Activated CD4-positive, alpha-beta T cell treated with anti-CD3 and anti-CD28 coated beads for 4 hours (primary cell): ENCODE results near the gene BTBD16.

ENCODE experiments used
- DNase-seq, 2 donors: peaks; one replicate each; pipeline ENCODE4 v3.0.0-alpha.2; 2020

The BTBD16 gene

DNA sequence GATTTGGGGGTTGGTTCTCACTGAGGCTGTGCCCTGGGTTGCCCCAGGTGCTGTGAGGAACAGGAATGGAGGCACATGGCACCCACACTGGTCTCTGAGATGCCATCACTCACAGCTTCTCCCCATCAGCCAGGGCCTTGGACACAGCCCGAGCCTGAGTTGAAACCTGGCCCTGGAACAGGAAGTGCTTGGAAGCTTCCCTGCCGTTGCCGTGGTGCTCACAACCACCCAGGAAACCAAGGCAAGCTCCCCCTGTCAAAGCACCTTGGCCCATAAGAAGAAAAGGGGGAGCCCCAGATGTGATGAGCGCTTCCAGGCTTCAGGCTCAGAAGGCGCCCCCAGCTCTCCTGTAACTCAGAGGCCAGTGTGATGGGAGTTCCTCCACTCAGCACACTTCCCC lies at the start of gene BTBD16:
BTBD16 (plus strand) TSS at position 221 of the 400 bp plus-strand sequence. CDS start 3,786 bp downstream, outside the sequence.
- DNase-seq, result no peak

DNA sequence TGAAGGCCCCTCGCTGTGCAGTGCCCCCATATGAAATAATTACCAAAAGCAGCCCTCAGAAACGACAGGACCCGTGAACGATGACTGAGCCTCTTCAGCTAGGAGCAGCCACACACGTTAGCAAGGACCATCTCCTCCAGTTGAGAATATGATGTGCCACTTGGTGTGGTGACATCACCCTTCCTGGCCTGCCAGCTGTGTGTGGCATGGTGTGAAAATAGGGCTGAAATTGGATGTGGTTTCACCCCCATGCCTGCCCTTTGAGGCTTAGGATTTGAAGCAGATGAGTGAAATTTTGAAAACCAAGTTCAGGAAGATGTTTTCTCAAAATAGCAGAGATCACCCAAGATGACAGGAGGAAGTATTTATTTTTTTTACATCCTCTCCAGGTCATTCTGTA lies 49.1 kb upstream of the BTBD16 start:
- no peak for DNase-seq

DNA sequence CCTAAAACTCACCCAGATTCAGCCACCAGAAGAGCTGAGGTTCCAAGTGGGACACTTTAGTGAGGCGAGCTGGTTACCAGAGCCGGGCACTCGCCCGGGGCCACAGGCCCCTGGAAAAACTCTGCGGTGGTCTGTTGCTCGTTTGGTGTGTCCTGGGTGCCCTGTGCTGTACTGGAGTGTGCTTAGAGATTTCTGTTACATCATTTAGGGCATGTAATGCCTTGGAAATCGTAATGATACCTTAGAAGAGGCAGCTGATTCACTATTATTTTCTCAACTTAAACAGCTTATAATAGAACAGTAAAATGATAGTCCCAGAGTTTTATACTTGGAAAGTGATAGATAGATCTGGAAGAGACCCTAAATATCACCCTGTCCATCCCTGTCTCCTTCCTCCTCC lies 48.5 kb upstream of the BTBD16 start:
- DNase-seq, result no peak

DNA sequence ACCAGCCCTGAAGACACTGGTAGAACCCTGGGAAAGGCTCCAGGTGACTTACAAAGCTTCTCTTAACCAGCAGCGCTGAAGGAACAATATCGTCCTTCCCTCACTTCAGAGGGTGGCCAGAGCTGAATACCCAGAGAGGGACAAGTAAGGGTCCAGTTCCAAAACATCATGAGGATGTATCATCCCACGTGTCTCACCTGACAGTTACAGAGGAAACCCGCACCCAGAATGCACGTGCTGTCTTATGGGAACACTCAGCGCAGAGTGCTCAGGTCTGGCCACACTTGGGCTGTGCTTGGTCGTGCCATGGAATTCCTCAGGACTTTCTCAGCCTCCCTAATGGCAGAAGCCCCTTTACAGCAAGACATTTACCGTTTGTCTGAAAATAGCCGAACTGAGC lies 46.9 kb upstream of the BTBD16 start:
- DNase-seq, result no peak

DNA sequence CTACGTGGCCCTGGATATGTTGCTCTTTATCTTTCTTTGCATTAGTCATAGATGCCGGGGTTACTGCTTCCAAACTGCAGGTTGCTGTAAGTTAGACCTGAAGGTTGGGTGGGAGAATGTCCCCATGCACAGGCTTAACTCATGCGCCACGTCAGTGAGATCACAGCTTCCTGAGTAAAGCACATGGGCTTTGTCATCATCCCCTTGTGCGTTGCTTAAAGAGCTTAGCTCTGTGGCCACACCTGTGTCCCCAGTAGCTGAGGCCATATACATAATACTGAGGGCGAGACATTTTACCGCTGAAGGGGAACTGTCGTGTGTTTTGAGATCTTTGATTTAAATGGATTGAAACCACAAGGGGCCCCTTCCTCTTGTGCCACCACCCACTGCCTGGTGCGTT lies 45.8 kb upstream of the BTBD16 start:
- DNase-seq, result no peak

DNA sequence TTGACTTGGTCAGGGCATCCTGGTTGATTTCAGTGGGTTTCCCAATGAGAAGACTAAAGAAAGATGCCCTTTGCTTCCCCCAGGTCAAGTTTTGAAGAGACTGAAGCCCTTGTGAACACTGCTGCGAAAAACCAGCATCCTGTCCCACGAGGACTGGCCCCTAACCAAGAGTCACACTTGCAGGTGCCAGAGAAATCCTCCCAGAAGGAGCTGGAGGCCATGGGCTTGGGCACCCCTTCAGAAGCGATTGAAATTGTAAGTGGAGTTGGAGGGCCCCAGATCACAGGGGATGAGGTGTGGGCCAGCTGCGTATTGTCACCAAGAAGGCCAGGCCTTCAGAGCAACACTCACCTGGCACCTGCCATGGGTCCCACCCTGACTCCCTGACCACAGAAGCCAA lies 43.3 kb upstream of the BTBD16 start:
- DNase-seq, result no peak

DNA sequence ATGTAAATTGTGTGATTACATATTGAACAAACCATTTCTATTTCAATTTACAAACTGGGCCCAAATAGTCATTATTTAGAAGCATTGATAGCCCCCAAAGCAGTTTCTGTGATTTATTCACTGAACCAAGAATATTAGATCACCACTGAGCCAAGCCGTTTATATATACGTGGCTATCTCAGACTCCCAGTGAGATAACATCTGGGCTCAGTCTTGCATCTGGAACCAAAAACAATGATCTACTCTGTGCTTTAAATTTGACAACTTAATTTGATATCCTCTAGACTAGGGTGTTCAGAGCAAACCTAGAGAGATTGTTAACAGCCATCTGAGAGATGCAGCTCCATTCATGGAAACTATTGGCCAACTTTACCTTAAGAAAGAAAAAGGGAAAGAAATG lies 41.4 kb upstream of the BTBD16 start:
- DNase-seq, result no peak

DNA sequence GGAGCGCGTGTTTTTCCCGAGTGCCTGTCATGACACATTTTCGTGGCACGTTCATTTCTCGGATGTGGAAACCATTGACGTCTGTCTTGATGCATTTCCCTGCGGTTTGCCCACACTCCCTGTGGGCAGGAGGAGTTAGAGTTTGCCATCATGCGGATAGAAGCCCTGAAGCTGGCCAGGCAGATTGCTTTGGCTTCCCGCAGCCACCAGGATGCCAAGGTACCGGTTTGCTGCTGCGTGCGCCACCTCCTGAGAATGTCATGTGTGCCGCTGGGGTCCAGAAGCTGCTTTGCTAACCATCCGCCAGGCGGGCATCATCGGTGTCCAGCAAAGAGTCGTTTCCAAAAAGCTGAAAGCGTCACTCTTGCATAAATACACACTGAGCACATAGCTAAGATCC lies 40.9 kb upstream of the BTBD16 start:
- no peak for DNase-seq

DNA sequence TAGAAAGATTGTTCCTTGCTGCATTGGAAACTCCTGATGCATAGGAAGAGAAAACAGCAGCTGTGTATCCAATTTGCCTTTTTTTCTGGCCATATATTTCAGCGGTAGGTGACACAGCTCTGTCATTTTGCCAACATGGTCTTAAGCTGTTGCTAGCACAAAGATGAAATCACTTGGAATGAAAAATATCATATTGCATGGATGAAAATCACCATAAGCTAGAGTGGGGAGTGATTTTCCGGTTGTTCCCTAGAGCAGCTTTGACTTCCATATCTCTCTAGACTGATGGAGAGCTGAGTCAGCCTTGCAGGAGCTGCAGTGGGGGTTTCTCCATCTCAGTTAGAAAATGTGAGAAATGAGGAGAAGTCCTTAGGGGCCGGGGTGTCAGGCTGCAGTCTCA lies 38.3 kb upstream of the BTBD16 start:
- DNase-seq, result no peak

DNA sequence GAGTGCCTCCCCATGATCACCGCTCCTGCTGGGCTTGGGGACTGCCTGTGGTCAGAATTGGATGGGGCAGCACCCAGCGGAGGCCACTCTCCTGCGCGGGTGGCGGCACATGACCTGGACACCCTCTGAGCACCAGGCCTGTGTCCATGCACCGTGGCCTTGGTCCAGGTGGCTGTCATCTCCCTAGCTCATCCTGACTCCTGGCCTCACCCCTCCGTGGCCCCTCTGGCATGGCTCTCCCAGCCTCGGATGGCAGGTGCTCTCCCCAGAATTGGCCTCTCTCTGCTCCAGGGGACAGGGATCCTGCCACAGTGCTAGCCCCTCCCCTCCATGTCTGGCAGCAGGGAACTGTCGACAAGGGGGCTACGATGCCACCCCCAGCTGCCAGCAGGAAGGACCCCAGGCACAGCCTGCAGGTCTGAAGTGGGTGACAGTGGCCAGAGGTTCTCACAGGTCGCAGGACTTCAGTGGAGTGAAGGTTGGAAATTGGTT lies 37.2 kb upstream of the BTBD16 start:
- DNase-seq, result no peak

DNA sequence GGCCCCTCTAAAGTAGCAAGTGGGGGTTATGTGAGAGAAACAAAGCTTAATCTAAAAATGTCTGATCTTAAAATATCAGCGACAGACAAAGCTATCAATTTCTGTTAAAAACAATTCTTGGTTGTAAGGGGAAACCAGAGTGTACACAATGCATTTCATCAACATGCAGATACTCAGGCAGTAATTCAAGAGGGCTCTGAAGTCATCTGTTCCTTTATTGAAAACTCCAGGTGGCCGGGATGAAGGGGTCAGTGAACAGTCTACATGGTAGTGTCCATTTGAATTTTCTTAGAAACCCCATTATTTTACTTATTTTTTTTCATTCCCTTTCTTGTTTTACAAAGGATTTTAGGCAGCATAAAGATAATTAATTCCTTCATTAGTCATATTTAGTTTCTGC lies 36.7 kb upstream of the BTBD16 start:
- no peak for DNase-seq

DNA sequence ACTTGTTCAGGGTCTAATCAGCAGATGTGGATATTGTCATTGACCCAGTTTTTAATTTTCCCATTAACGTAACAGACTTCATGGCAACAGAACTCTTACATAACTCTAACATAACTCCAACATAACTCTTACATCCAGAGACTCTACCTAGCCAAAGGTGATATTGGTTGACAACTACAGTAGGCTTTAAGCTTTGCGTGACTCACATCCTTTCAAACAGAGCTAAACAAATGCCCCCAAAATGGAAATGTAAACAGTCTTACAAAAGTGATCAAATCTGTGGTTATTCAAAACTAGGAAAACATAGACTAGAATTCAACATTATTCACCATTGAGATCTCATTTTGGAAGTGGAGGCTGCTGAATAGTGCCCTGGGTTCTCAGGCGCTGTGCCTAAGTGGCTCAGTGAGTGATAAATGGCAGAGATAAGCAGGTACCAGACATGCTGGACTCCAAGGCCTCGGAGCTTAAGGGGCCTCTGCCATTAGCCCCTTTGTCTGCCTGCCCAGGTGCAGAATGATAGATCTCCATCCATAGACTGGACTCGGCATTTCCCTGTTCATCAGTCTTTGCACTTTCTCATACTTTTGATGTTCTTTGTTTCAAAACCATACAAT lies 34.3 kb upstream of the BTBD16 start:
- no peak for DNase-seq

DNA sequence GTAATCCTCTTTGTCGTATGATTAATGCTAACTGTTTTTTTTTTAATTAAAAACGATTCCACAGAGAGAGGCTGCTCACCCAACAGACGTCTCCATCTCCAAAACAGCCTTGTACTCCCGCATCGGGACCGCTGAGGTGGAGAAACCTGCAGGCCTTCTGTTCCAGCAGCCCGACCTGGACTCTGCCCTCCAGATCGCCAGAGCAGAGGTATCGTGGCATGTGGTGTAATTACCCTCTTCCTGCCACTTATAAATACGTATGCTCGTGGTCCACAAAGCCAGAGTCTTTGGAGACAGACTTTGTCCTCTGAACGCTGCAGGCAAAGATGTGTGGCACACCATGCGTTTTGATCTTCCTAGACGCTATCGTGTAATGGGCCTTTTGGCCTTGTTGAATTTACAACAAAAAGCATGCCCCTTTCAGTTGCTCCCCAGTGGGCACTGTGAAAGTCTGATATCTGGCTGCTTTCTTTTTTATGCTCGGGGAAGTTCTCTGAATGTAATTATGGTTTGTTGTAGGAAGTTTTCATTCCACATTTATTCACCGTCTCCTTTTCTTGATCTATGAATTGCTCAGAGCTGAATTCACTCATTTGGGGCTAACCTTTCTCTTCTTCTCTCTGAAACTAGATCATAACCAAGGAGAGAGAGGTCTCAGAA lies 33.6 kb upstream of the BTBD16 start:
- DNase-seq, result no peak

DNA sequence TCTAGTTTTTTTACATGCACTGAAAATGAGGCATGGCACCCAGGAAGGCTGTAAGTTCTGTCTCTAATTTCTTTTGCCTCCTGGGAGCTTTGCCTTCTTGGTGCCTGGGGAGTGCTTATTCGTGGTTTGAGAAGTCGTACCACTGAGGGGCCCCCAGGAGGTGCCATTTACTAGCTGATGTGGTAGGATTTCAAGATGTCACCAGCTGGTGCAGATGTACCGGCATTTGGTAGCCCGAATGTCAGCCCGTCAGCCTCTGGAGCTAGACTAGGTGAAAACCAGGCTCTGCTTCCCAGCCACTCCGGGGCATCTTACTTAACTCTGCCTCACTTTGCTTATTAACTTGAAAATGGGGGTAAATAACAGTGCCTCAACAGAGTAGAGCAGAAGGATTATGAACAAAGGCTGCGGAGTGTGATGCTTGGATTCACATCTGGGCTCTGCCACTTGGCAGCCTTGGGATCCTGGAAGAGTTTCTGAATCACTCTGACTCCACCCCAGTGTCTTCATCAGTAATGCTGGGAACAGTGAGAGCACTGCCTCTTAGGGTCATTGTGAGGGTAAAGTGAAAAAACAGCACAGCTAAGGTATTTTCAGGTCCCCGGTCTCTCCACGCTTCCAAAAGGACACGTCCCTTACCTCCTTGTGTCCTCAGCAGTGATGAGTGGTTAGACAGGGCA lies 31.4 kb upstream of the BTBD16 start:
- DNase-seq, result no peak

DNA sequence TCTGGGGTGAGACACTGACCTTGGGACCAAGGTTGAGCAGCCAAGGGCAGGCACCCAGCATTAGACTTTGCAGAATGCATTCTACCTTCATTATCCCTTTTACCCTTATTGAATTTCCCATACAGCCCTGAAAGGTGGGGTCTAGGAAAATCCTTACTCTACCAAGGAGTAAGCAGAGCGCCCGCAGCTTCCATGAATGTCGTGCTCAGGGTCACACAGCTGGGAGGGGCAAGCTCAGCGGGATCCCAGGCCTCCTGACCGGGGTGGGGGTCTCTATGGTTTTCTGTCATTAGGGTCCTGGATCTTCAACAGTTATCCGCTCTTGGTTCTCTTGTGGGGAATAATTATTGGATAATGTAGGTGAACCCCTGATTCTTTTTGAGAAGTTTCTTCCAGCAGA lies 30.7 kb upstream of the BTBD16 start:
- no peak for DNase-seq

DNA sequence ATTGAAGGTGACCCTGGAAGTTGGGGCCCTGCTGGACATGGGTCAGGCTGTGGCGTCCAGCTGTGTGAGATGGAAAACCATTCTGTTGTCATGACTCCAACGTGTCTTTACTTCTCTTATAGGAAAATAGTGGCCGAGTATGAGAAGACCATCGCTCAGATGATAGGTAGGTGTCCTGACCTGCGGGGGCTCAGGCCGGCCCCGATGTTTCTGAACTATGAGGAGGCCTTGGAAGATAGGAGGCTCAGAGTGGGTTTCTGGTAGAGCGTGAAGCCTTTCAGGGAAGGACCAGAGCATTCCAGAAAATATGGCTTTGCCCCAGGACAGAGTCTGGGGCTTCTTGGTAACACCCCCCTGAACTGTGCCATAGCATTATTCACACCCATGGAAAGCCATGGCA lies 29.3 kb upstream of the BTBD16 start:
- no peak for DNase-seq

DNA sequence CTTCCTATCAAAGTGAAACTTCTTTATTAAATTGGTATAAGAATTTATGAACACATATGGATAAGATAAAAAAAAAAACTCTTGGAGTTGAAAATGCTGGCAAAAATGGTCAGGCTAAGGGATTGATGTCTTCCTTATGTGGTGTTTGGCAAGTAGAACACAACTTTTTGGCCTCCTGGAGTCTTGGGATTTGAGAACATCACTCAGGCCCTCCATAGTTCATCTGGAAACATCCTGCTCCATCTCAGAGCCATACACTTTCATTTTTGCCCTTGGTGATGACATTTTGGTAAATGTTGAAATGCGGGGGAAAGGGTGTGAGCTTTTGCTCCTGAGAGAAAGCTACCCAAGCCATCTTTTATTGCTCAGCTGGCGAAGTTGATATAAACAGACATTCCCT lies 27.5 kb upstream of the BTBD16 start:
- no peak for DNase-seq

DNA sequence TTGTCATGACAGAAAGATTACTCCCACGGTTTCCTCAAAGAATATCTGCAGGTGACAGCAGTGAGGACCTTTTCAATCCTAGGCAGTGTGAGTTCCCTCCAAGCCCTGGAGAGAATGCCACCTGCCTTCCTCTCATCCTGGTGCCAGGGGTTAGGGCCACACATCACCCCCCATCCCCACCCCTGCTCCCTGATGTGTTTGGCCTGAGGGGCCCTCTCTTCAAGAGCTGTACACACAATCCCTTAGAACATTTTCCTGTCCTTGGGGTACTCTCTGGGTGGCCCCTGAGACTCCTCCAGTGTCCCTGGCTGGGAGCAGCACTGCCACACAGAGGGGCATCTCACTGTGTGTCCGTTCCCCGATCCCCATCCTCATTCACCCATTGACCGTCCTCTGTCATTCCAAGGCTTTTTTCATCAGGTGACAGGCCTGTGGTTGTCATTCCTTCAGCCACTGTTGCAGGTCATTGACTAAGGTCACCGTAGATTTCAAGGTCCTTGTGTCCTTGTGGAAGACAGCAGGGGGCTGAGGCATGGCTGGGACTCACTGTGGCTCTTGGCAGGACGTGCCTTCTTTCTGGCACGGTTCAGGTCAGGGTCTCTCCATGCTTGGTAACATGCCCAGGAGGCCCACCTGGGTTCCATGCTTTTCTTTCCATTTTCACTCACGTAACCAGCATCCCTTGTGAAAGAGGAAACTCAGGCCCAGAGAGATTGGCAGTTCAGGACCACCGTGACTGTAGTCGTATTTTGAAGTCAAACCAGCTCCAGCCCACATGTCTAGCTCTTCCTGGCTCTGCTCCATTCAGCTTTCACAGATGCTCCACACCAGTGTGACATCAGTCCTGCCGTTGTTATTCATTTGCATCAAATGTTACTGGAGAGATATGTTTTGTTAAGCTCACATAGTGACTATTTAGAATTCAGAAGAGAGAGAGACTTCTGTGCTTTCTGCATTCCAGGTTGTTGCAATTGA lies 26.8 kb upstream of the BTBD16 start:
- DNase-seq, result no peak

DNA sequence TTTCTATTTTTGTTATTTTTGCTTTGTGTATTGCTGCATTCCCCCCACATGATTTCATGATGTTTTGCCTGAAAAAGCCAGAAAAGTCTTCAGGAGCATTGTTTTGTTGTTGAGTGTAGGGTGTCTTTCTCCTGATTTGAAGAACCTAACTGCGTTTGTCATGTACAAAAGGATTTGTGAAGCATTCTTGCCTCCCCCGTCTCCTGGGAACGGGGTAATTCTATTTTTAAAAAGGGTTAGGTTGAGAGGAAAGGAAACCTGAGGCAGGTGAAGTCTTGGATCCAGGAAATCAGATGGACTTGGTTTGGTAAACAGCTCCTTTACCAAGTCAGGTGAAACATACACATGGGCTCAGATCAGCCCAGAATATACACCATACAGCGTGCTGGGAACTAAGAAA lies 26.0 kb upstream of the BTBD16 start:
- DNase-seq, result no peak

DNA sequence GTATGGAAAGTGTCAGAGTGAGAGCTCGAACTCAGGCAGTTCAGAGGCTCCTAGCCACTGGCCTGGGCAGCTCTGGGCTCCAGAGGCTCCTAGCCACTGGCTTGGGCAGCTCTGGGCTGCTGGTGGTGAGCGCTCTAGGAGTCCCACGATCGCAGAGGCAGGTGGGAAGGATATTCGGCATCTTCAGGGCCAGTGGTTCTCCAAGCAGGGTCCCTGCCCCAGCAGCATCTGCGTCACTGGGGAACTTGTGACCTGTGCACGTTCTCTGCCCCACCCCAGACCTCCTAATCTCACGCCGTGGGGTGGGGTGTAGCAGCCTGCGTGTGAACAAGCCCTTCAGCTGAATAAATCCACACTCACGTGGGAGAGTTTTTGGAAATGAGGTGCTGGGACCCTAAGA lies 25.2 kb upstream of the BTBD16 start:
- no peak for DNase-seq

DNA sequence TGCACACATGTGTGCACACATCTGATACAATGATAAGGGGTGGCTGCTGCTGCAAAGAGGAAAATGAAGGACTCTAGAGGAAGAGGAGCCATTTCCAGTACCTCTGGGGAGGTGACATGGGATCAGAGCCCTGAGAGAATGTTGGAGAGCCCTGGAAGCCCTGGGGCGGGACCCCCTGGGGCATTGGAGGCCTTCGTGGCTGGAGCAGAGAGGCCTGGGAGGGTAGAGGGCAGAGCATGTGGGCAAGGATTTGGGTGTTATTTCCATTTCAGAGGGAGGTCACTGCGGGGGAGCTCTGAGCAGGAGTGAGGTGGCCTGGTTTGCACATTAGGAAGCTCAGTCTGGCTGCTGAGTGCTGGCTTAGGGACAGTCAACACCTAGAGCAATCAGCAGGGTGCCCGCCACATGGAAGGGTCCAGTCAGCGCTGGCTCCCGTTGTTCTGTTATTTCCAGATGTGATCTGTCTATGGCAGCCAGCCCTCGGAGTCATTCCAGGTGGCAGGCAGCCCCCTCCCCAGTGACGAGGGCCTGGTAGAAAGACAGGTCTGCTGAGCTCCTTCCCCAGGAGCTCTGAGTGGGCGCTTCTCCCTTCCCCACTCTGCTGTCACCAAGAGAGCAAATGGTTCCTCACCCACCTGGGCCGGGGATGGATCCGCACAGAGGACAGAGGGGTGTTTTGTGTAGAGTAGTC lies 24.1 kb upstream of the BTBD16 start:
- no peak for DNase-seq
